MG63 (cell line): ENCODE results near the gene UBTD2. TPM values are rescaled to one million over a fixed set of nuclear protein-coding genes. Genes with fewer than 3 reads are reported as not detected.

Experiments
- DNase-seq: peaks from one replicate; pipeline ENCODE4 v3.0.0-alpha.2; 2020
- H3K27me3 ChIP-seq: fragments of 250-450 bp; sonication (Bioruptor Pico); 2 replicates; pipeline ENCODE4 v1.5.1; 2020; ENCODE audit warnings: mild to moderate bottlenecking, moderate library complexity
- H3K36me3 ChIP-seq: fragments of 250-450 bp; sonication (Bioruptor Pico); 2 replicates; pipeline ENCODE4 v1.5.1; 2020; ENCODE audit warnings: mild to moderate bottlenecking, moderate library complexity
- H3K4me3 ChIP-seq: fragments of 250-450 bp; sonication (Bioruptor Pico); 2 replicates; pipeline ENCODE4 v1.5.1; 2020; ENCODE audit warnings: mild to moderate bottlenecking, moderate library complexity
- H3K9me3 ChIP-seq: fragments of 250-450 bp; sonication (Bioruptor Pico); 2 replicates; pipeline ENCODE4 v1.5.1; 2020; ENCODE audit warnings: mild to moderate bottlenecking, moderate library complexity
- total RNA-seq: library from RNA; depleted of rRNA; stranded (reverse); fragments of >200 nt; shearing (Covaris generic); gene quantifications from 2 replicates; pipeline ENCODE4 v1.2.3, GENCODE V29; 2014; ENCODE audit warnings: low replicate concordance

Gene UBTD2
- total RNA-seq, 1 experiment from 2014 or later, result 28.8 TPM

DNA sequence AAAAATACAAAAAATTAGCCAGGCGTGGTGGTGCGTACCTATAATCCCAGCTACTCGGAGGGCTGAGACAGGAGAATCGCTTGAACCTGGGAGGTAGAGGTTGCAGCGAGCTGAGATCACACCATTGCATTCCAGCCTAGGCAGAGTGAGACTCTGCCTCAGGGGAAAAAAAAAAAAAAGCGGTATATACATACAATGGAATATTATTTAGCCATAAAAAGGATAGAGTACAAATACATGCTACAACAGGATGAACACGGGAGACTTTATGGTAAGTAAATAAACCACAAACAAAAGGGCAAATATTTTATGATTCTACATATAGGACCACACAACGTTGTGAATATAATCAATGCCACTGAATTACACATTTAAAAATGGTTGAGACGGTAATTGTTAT lies 5.2 kb downstream of the UBTD2 start:
- H3K4me3 ChIP-seq, result no peak overlapping the region
- no peak for DNase-seq
- H3K9me3 ChIP-seq, result no peaks in the 10 kb centered on the region
- H3K36me3 ChIP-seq, result peaks cover 3% of the 10 kb centered on the region; the same call in 1 of the 2 replicates
- no peaks in the 10 kb centered on the region for H3K27me3 ChIP-seq

- DNase-seq, result no peak
- Histone ChIP-seq H3K4me3 (no peak overlapping the region), H3K27me3 (no peaks in the 10 kb centered on the region)
Observed at GRCh38 chr5:172276214-172276613, 7.3 kb downstream of the UBTD2 start.

DNA sequence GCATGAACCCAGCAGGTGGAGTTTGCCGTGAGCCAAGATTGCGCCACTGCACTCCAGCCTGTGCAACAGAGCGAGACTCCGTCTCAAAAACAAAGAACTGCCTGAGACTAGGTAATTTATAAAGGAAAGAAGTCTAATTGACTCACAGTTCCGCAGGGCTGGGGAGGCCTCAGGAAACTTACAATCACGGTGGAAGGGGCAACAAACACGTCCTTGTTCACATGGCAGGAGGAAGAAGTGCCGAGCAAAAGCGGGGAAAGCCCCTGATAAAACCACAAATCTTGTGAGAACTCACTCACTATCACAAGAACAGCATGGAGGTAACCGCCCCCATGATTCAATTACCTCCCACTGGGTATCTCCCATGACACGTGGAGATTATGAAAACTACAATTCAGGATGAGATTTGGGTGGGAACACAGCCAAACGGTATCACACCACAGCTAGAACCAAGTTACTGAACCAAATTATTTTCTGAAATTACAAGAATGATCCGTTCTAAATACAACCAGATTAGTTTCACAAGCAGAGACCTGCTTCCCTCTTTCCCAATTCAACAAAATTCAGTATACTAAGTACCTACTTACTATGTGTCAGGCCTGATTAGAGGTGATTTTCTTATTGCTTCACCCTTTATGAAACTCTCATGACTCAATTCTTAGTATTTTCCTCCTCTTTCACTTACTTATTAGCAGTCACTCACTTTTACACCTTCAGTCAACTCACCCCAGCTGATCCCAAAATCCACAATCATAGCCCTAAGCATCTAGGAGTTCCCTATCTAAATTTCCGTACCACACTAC lies 8.4 kb downstream of the UBTD2 start:
- Histone ChIP-seq H3K27me3 (no peaks in the 10 kb centered on the region), H3K4me3 (no peak overlapping the region), H3K36me3 (peaks cover 3% of the 10 kb centered on the region), H3K9me3 (no peaks in the 10 kb centered on the region)
- no peak for DNase-seq

More at GRCh38 chr5:172276214-172276613, 7.3 kb downstream of the UBTD2 start:
- Histone ChIP-seq H3K9me3 (no peaks in the 10 kb centered on the region), H3K36me3 (peaks cover 3% of the 10 kb centered on the region; the same call in 1 of the 2 replicates)

- no peaks in the 10 kb centered on the region for H3K9me3 ChIP-seq
- no peak for DNase-seq
- H3K27me3 ChIP-seq, result no peaks in the 10 kb centered on the region
- no peak overlapping the region for H3K4me3 ChIP-seq
- H3K36me3 ChIP-seq, result peaks cover 6% of the 10 kb centered on the region; the same call in 1 of the 2 replicates
Observed at GRCh38 chr5:172267943-172268342, 15.6 kb downstream of the UBTD2 start.

DNA sequence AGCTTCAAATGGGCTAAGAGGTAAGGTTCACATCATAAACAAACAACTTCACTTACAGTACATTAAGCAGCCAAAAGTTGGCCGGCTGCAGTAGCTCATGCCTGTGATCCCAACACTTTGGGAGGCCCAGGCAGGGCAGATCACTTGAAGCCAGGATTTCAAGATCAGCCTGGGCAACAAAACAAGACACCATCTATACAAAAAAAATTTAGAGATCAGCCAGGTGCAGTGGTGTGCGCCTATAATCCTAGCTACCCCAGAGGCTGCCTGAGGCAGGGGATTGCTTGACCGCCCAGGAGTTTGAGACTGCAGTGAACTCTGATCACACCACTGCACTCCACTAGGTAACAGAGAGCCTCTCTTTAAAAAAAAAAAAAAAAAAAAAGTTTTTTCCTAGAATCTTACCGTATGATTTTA lies 16.9 kb downstream of the UBTD2 start:
- DNase-seq, result no peak

DNA sequence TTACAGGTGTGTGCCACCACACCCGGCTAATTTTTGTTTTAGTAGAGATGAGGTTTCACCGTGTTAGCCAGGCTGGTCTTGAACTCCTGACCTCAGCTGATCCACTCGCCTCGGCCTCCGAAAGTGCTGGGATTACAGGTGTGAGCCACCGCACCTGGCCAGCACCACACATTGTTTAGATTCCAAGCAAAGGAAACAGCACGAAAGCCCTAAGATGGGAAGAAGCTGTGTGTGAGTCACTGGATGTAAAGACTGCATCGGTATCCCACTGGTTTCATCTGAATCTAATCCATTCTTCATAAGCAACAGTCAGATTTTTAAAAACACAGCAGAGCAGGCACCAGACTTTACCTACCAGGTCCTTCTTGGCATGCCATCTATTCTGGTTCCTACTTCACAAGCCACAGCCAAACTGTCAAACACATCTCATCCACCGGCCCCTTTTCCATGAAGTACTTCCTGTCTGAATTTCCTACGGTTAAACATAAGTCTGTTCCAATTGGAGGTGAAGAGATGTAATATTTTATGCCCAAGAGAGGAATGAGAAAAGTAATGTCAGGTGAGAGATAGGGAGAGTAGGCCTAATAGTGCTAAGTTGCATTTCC lies 17.4 kb downstream of the UBTD2 start:
- DNase-seq, result no peak
- no peaks in the 10 kb centered on the region for H3K27me3 ChIP-seq
- peaks cover 6% of the 10 kb centered on the region; the same call in 1 of the 2 replicates for H3K36me3 ChIP-seq
- H3K4me3 ChIP-seq, result no peak overlapping the region
- H3K9me3 ChIP-seq, result no peaks in the 10 kb centered on the region

More for the DNA sequence above, 16.9 kb downstream of the UBTD2 start:
- no peaks in the 10 kb centered on the region for H3K27me3 ChIP-seq
- peaks cover 6% of the 10 kb centered on the region; the same call in 1 of the 2 replicates for H3K36me3 ChIP-seq
- H3K9me3 ChIP-seq, result no peaks in the 10 kb centered on the region
- H3K4me3 ChIP-seq, result no peak overlapping the region

DNA sequence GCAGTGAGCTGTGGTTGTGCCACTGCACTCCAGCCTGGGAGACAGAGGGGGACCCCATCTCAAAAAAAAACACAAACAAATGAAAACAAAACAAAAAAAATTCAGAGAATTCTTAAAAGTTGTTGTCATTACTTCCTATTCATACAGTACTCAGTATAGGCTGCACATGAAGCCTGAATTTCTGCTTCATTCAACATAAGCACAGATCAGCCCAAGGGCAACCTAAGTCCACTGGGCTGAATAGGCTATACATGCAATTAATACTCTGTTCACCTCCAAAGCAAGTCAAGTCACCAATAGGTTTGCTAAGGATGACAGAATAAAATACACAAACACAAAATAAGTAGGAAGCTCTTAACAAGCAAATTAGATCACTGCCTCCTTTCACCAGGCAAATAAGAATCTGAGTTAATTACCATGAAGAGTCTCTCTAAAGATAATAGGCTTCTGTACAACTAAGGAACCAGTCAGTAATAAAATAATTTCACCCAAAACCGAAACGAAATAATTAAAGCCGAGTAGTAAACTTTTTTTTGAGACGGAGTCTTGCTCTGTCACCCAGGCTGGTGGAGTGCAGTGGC lies 18.7 kb downstream of the UBTD2 start:
- no peaks in the 10 kb centered on the region for H3K27me3 ChIP-seq
- no peaks in the 10 kb centered on the region; the same call in 1 of the 2 replicates for H3K9me3 ChIP-seq

DNA sequence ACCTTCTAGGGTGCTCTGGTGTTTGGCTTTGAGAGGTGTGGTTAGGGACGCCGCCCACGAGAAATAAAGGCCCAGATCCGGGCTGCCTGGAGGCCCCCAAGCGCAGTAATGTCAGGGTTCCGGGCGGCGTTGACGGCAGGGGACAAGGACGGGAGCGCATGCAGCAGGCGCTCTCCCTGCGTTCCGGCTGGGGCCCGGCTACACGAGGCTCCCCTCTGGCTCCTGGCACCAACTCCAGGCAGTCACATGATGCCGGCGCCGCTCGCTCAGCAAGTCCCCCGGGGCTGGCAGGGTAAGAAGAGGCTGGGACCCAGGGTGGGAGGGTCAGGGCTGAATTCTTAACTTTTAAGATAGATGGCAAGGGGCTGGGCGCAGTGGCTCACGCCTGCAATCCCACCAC lies 28.1 kb downstream of the UBTD2 start:
- Histone ChIP-seq H3K36me3 (peaks cover 48% of the 10 kb centered on the region), H3K27me3 (no peaks in the 10 kb centered on the region), H3K9me3 (peaks cover 26% of the 10 kb centered on the region), H3K4me3 (no peak overlapping the region)
- DNase-seq, result no peak

More for the DNA sequence above, 18.7 kb downstream of the UBTD2 start:
- Histone ChIP-seq H3K36me3 (peaks cover 9% of the 10 kb centered on the region), H3K4me3 (no peak overlapping the region)
- DNase-seq, result no peak

DNA sequence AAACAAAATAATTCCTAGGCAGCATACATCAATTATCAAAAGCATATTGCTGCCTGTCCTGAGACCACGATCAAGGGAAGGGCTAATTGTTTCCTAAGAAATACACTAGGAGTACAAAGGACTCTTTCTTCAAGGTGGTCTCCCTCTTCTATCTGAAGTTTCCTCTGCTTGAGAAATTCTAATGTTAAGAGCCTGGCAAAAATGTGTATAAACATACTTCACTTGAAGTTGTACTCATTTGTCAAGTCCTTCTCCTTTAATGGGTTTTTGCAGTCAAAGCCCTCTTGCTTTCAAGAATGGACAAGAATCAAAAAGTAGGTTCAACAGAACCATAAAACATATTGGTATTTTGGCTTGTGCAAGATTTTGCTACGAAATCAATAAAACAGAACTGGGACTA lies 31.1 kb downstream of the UBTD2 start:
- peaks cover 26% of the 10 kb centered on the region for H3K36me3 ChIP-seq

DNA sequence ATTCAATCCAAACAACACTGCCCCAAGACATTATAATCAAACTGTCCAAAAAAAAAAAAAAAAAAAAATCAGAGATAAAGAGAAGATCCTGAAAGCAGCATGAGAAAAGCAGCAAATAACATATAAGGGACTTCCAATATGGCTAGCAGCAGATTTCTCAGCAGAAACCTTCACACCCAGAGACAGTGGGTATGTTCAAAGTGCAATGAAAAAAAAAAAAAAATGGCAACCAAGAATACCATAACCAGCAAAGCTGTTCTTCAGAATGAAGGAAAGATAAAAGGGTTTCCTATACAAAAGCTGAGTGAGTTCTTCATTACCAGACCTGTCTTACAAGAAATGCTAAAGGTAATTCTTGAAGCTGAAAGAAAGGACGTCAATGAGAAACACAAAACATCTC lies 32.1 kb downstream of the UBTD2 start:
- no peaks in the 10 kb centered on the region for H3K27me3 ChIP-seq
- DNase-seq, result no peak
- peaks cover 14% of the 10 kb centered on the region for H3K9me3 ChIP-seq
- peaks cover 20% of the 10 kb centered on the region for H3K36me3 ChIP-seq
- no peak overlapping the region for H3K4me3 ChIP-seq

More for the DNA sequence above, 31.1 kb downstream of the UBTD2 start:
- no peaks in the 10 kb centered on the region for H3K27me3 ChIP-seq
- no peak overlapping the region for H3K4me3 ChIP-seq
- peaks cover 17% of the 10 kb centered on the region for H3K9me3 ChIP-seq
- no peak for DNase-seq

GRCh38 chr5:172248637-172249036 lies 34.9 kb downstream of the UBTD2 start:
- H3K4me3 ChIP-seq, result no peak overlapping the region
- peaks cover 14% of the 10 kb centered on the region for H3K9me3 ChIP-seq
- H3K36me3 ChIP-seq, result peaks cover 7% of the 10 kb centered on the region
- no peaks in the 10 kb centered on the region for H3K27me3 ChIP-seq
- no peak for DNase-seq

- Histone ChIP-seq H3K27me3 (no peaks in the 10 kb centered on the region), H3K36me3 (peaks cover 3% of the 10 kb centered on the region; the same call in 1 of the 2 replicates), H3K9me3 (peaks cover 5% of the 10 kb centered on the region; the same call in 1 of the 2 replicates), H3K4me3 (no peak overlapping the region)
- DNase-seq, result no peak
Observed at GRCh38 chr5:172245703-172246125, 37.9 kb downstream of the UBTD2 start.

GRCh38 chr5:172245046-172245445 lies 38.5 kb downstream of the UBTD2 start:
- H3K4me3 ChIP-seq, result no peak overlapping the region
- peaks cover under 1% of the 10 kb centered on the region; the same call in 1 of the 2 replicates for H3K9me3 ChIP-seq
- no peak for DNase-seq
- no peaks in the 10 kb centered on the region for H3K27me3 ChIP-seq
- H3K36me3 ChIP-seq, result no peaks in the 10 kb centered on the region

DNA sequence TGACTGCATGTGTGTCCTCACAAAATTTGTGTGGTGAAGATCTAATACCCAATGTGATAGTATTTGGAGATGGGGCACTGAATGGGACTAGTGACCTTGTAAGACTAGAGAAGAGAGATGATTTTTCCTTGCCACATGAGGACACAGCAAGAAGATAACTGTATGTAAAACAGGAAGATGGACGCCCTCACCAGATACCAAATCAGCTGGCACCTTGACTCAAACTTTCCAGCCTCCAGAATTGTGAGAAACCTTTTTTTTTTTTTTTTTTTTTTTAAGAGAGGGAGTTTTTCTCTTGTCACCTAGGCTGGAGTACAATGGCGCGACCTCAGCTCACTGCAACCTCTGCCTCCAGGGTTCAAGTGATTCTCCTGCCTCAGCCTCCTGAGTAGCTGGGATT lies 40.3 kb downstream of the UBTD2 start:
- Histone ChIP-seq H3K9me3 (no peaks in the 10 kb centered on the region), H3K27me3 (no peaks in the 10 kb centered on the region), H3K36me3 (no peaks in the 10 kb centered on the region), H3K4me3 (no peak overlapping the region)
- DNase-seq, result no peak

DNA sequence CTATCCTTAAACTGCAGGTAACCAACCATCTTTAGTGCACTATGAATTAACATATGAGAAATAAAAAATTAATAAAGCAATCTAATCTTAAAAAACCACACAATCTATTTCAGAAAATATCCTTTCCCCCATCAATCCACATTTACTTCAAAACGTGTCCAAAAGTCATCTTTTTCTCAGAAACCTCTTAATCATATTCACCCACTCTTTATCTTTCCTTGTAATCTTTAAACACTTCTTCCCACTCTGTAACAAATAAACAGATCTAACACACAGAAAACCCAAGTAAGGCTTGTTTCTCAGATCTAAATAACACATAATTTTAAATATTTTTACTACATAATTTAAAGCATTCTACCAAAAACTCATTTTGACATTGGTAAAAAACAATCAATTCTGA lies 45.2 kb downstream of the UBTD2 start:
- H3K27me3 ChIP-seq, result no peaks in the 10 kb centered on the region

GRCh38 chr5:172235827-172236736 lies 47.5 kb downstream of the UBTD2 start:
- no peaks in the 10 kb centered on the region for H3K9me3 ChIP-seq
- H3K36me3 ChIP-seq, result peaks cover 15% of the 10 kb centered on the region
- no peak overlapping the region for H3K4me3 ChIP-seq
- no peaks in the 10 kb centered on the region for H3K27me3 ChIP-seq
- DNase-seq, result no peak

More for the DNA sequence above, 45.2 kb downstream of the UBTD2 start:
- no peaks in the 10 kb centered on the region for H3K9me3 ChIP-seq
- H3K36me3 ChIP-seq, result peaks cover 6% of the 10 kb centered on the region
- no peak for DNase-seq
- no peak overlapping the region for H3K4me3 ChIP-seq
